NCI-H128 (cell line): ENCODE results near the gene ZNF594.
"Not testable (repeated sequence)": the region's sequence is repeated elsewhere in the genome, so short reads cannot be mapped to it uniquely, and the experiment has no call there.

Experiments
- DNase-seq: peaks from one replicate; lab custom pipeline; 2025; ENCODE audit not compliant: unreplicated experiment; lab: John Stamatoyannopoulos, UW

ZNF594 gene

GRCh38 chr17:5137511-5138197, 54.0 kb downstream of the ZNF594 start:
- DNase-seq = not testable (repeated sequence)

DNA sequence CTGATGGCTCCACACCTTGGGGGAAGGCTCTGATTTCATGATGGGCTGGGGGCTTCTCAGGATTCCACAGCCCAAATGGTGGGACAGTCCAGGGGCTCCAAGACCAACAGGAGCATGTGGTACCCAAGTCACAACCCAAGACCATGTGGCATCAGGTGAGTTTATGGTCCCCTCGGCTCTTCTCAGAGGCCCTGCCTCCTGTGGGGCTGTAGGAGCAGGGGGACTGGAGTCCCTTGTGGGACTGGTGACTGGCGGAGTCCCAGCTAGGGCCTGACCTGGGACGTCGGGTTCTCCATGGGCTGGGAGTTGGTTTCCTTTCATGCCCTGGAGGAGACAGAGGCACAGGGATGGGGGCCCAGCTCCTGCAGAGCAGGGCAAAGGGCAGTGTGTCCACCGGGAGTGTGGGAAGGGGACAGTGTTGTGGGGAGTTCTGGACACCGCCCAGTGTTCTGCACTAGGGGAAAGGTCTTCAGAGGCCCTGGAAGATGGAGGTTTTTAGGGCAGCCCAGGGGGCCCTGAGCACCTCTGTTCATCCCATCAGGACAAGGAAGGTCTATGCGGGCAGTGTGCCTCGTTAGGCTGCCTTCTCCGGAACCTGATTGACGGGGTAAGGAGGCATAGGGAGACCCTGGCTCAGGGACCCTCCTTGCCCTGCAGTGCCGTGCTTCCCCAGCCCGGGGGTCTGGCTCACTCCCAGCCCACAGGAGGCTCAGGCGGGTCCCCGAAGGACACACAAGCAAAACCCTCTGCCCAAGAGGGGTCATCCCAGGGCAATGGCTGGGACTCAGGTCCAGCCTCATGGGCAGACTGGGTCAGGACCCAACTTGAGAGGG, 54.9 kb downstream of the ZNF594 start:
- not testable (repeated sequence) for DNase-seq

DNA sequence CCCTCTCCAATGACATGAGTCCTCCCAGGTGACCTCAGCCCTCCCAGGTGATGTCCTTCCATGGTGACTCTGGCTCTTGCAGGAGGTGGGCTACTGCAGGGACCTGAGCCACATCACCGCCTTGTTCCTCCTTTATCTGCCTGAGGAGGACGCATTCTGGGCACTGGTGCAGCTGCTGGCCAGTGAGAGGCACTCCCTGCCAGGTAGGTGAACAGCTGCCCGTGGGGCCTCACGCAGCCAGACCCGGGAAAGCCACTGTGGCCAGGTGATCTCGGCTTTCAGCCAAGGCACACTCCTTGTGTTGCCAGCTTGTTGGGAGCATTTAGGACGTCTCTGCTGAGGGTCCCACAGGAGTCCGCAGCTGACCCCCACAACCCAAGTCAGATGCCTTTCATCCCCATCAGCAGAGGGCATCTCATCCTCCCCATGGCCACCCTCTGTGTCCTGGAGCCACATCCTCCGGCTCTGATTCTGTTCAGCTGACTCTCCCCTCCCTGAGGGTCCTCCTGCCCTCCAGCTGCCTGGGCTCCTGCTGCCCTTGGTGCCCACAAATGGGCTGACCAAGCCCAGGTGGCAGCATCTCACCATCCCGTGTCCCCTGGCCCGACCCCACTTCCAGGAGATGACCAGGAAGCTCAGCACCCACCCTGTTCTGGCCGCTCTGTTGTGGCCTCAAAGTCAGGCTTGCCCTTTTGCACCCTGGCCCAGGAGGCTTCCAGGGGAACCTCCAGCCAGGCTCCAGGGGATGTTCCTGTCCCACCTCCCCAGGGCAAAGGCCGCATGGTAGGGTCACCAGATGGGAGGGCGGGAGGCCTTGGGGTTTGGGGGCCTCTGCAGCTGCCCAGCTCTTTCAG, 55.7 kb downstream of the ZNF594 start:
- DNase-seq = no peak

GRCh38 chr17:5135131-5135712, 56.4 kb downstream of the ZNF594 start:
- not testable (repeated sequence) for DNase-seq

- not testable (repeated sequence) for DNase-seq
These were observed 57.1 kb downstream of the ZNF594 start for GRCh38 chr17:5134571-5134970.

GRCh38 chr17:5133961-5134360, 57.7 kb downstream of the ZNF594 start:
- DNase-seq = not testable (repeated sequence)

GRCh38 chr17:5133311-5133710, 58.4 kb downstream of the ZNF594 start:
- DNase-seq = no peak

DNA sequence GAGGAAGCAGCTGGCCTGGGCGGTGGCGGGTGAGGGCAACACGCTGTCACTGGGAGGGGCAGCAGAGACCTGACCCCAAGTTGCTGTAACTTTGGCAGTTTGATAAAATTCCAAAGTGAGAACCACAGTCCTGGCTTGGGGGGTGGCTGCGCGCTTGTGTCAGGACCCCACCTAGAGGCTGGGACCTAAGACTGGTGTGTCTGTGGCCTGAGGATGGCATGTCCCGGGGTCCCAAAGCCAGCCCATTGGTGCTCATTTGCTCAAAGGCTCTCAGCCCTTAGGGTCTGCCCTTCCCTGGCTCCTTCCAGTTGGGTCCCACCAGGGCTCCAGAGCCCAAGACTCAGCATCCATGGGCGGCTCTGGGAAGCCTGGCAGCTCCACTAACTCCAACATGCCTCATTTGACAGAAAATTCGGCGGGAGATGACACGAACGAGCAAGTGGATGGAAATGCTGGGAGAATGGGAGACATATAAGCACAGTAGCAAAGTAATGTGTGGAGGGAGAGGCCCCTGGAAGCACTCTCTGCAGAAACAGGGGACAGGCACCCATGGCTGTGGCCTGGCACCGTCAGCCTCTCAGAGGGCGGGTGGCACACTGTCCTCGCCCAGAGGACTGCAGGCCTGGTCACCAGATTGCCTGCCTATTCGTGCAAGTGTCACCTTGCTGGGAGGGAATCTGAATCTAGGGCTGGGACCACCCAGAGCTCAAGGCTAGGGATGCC, 59.0 kb downstream of the ZNF594 start:
- DNase-seq = not testable (repeated sequence)

GRCh38 chr17:5131799-5132502, 59.7 kb downstream of the ZNF594 start:
- DNase-seq = not testable (repeated sequence)

DNA sequence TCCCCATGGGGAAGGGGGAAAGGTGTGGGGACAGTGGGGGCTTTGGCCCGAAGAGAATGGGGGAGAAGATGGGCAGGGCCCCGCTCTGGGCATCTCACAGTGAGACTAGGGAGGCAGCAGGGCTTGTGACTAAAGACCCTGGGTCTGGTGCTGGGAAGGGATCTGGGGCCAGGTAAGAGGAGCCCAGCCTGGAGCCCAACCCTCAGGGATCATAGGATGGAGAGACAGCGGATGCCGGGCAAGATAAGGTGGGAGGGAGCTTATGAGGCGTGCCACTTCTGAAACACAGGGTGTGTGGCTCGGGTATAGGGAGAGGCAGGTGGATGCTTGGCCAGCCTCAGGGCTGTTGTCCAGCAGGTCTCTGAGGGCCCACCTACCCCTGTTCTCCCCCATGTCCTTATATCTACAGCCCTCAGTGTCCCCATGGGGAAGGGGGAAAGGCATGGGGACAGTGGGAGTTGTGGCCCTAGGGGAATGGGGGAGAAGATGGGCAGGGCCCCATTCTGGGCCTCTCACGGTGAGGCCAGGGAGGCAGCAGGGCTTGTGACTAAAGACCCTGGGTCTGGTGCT, 60.4 kb downstream of the ZNF594 start:
- DNase-seq = no peak

DNA sequence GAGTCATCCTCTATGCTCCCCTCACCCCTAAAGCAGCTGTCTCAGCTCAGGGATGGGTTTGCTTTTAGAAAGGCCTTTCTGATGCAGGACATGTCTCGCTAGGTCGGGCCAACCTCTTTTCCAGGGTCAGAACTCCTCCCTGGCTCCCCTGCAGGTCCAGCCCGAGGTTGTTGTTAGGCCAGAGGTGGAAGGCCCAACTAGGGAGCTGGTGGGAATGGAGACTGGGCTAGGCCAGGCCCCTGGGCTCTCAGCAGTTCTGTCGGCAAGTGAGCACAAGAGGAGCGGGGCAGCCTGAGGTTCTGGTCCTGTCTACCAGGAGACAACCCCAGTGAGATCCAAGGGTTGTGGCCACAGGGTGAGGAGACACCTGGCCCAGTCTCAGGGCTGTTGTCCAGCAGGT, 61.0 kb downstream of the ZNF594 start:
- DNase-seq = not testable (repeated sequence)

- not testable (repeated sequence) for DNase-seq
These were observed 61.4 kb downstream of the ZNF594 start for GRCh38 chr17:5130261-5130660.

DNA sequence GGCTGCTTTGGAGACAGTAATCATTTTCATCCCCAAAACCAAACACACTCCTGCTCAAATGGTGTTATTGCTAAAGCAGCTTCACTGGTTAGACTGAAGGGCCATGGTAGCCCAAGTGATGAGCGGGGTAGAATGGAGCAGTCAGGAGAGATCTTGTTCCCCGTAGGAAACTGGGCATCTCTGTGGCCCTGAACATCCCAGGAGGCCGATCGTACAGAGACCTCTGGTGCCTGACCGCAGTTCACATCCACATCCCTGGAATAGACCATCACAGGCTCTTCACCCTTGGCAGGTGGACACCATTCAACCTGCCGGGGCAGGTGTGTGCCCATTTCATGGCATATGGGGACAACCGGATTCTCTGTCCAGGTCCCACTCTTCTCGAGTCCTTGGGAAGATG, 61.9 kb downstream of the ZNF594 start:
- DNase-seq = not testable (repeated sequence)
